ENCODE measurements around the gene C3orf22.

C3orf22 gene

GRCh38 chr3:126516152-126516935 lies 42.4 kb downstream of the C3orf22 start:
- CTCF ChIA-PET, result no interaction called here
- TF ChIP-seq CTCF (conservative IDR thresholded peaks at IDR 0.05; ENCODE audit: low read depth), result no peak
- DNase-seq (ENCODE audit: low spot score), result no peak
- POLR2A ChIA-PET (ENCODE audit: low non-redundant PET), result no interaction called here
- no peak overlapping the region for H3K27ac ChIP-seq

GRCh38 chr3:126515066-126515706 lies 43.5 kb downstream of the C3orf22 start:
- no peak for DNase-seq (ENCODE audit: low spot score)
- CTCF ChIA-PET, result no interaction called here

GRCh38 chr3:126514161-126514560 lies 44.6 kb downstream of the C3orf22 start:
- no peak for TF ChIP-seq CTCF (conservative IDR thresholded peaks at IDR 0.05; ENCODE audit: low read depth)
- CTCF ChIA-PET, result interaction anchor here (0.6 to 1.3 kb wide), 2 partner anchors 8 to 1061 kb away, joined by 3 to 5 read pairs; no protein-coding TSS in a partner anchor
- POLR2A ChIA-PET (ENCODE audit: low non-redundant PET), result no interaction called here
- no peak for DNase-seq (ENCODE audit: low spot score)
- no peak overlapping the region for H3K27ac ChIP-seq

More at GRCh38 chr3:126515066-126515706, 43.5 kb downstream of the C3orf22 start:
- no peak overlapping the region for H3K27ac ChIP-seq
- no peak for TF ChIP-seq CTCF (conservative IDR thresholded peaks at IDR 0.05; ENCODE audit: low read depth)
- POLR2A ChIA-PET (ENCODE audit: low non-redundant PET), result no interaction called here

GRCh38 chr3:126512916-126513650 lies 45.6 kb downstream of the C3orf22 start:
- no peak overlapping the region for H3K27ac ChIP-seq
- TF ChIP-seq CTCF (conservative IDR thresholded peaks at IDR 0.05; ENCODE audit: low read depth), result no peak
- CTCF ChIA-PET, result interaction anchor here (1.3 kb wide), 1 partner anchor 9 kb away, joined by 5 read pairs; no protein-coding TSS in a partner anchor
- DNase-seq (ENCODE audit: low spot score), result no peak
- POLR2A ChIA-PET (ENCODE audit: low non-redundant PET), result no interaction called here

GRCh38 chr3:126512026-126512425 lies 46.7 kb downstream of the C3orf22 start:
- POLR2A ChIA-PET (ENCODE audit: low non-redundant PET), result no interaction called here
- CTCF ChIA-PET, result no interaction called here
- TF ChIP-seq CTCF (conservative IDR thresholded peaks at IDR 0.05; ENCODE audit: low read depth), result no peak
- no peak for DNase-seq (ENCODE audit: low spot score)
- H3K27ac ChIP-seq, result no peak overlapping the region

GRCh38 chr3:126511291-126511690 lies 47.4 kb downstream of the C3orf22 start:
- DNase-seq (ENCODE audit: low spot score), result no peak
- POLR2A ChIA-PET (ENCODE audit: low non-redundant PET), result no interaction called here
- no peak for TF ChIP-seq CTCF (conservative IDR thresholded peaks at IDR 0.05; ENCODE audit: low read depth)
- CTCF ChIA-PET, result interaction anchor here (0.6 to 0.7 kb wide), 2 partner anchors 21 to 25 kb away, joined by 3 read pairs; no protein-coding TSS in a partner anchor
- no peak overlapping the region for H3K27ac ChIP-seq
